Panc1 (cell line): Measurements from ENCODE around the gene NOX5.

ENCODE experiments used
- CTCF ChIP-seq: fragments of 450-650 bp; IDR thresholded peaks from 2 replicates; pipeline ENCODE4 v1.5.1; 2017; ENCODE audit warnings: mild to moderate bottlenecking
- POLR2AphosphoS5 ChIP-seq: IDR thresholded peaks from 2 replicates; pipeline ENCODE4 v1.6.1; 2012; ENCODE audit warnings: mild to moderate bottlenecking, low read depth, low read length, moderate library complexity
- REST ChIP-seq, 2 experiments: IDR thresholded peaks; 2 replicates each; pipeline ENCODE4 v1.6.1; 2011 to 2012; ENCODE audit warnings: low read depth in 2 of 2, control low read depth in 1 of 2, low read length in 1 of 2, mild to moderate bottlenecking in 1 of 2, moderate library complexity in 1 of 2; ENCODE audit not compliant: insufficient read depth in 1 of 2
- SIN3A ChIP-seq: IDR thresholded peaks from 2 replicates; pipeline ENCODE4 v1.6.1; 2012; ENCODE audit warnings: low read depth, mild to moderate bottlenecking, low read length, moderate library complexity, borderline replicate concordance; ENCODE audit not compliant: insufficient read depth
- TCF7L2 ChIP-seq: IDR thresholded peaks from 2 replicates; pipeline ENCODE4 v1.6.1; 2011; ENCODE audit warnings: mild to moderate bottlenecking, low read depth, low read length, inconsistent platforms

- TF ChIP-seq CTCF (no peak), POLR2AphosphoS5 (no peak), TCF7L2 (no peak), REST (IDR thresholded peaks at IDR 0.05; ENCODE audit: insufficient read depth in 1 of 2, low read depth in 2 of 2, low read length in 1 of 2) (no peak), SIN3A (no peak)
These were observed 11.7 kb upstream of the NOX5 start for GRCh38 chr15:69002783-69003182.
